NCI-H1105 treated with DMSO at 0.1 percent for 48 hours (cell line): ENCODE data around the gene RPH3AL.
"Not testable (repeated sequence)": the region's sequence is repeated elsewhere in the genome, so short reads cannot be mapped to it uniquely, and the experiment has no call there.

ENCODE experiments used
- DNase-seq: peaks from one replicate; lab custom pipeline; 2025; lab: John Stamatoyannopoulos, UW

Gene RPH3AL

DNA sequence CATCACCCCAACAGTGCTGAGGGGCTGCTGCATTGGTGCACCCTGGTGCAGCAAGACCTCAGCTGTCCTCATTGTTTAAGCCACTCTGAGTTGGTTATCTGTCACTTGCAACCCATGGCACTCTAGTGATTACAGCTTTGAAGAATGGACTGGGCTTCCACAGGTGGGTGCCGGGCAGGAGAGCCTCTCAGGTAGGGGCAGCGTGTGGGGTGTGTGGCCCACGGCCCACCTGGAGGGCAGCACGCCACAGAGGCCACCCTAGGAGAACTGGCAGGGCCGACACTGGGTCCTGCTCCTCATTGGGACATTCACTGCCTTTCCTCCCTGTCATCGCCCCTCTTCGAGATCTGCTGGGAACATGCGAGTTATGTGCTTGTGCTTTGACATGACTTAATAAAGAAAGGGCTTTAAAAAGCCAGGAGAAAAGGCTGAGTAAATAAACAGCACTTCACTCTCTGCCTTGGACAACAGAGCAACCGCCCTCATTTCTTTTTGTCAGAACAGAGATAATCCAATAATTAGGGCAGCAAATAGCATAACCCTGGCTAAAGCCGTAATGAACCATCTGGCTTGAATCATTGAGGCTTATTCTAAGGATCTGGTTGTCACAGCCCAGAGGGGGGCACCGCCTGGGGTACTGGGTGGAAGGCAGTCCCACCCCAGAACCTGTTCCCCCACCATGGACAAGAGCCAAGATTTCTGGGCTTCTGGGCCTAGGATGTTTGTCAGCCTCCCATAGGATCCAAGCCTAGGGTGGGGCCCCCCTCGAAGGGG, 174.1 kb downstream of the RPH3AL start:
- no peak for DNase-seq

DNA sequence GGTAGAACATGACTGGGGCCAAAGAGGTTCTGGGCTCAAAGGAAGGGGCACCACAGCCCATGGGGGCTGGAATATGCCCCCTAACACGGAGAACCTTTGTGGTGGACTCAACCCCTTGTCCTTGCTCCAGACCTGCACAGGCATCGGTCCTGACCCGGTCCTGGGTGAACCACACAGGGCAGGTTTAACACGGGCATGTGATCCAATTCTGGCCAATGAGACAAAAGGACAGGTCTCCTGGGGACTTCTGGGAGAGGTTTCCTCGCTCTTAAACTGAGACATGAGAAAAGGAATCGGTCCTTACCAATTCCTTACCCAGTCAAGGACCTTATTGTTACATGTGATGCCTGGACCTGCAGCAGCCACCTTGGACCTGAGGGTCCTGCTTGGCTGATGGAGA, 174.8 kb downstream of the RPH3AL start:
- DNase-seq = no peak

DNA sequence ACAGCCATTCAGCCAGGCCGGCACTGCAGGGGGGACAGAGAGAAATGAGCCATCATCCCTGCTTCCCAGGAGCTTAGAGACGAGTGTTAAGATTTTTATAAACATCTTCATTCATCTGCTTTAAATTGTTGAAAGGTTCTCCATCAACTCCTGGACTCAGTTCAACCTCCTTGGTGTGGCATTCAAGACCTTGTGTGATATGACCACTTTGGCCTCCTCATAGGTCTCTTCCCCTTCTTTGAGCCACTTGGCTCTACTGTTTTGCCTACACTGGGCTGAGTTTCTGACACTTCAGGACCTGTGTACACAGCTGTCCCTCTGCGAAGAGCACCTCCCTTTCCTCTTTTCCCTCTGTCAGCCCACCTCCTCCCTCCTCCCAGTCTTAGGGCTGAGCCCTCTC, 175.5 kb downstream of the RPH3AL start:
- DNase-seq = no peak

DNA sequence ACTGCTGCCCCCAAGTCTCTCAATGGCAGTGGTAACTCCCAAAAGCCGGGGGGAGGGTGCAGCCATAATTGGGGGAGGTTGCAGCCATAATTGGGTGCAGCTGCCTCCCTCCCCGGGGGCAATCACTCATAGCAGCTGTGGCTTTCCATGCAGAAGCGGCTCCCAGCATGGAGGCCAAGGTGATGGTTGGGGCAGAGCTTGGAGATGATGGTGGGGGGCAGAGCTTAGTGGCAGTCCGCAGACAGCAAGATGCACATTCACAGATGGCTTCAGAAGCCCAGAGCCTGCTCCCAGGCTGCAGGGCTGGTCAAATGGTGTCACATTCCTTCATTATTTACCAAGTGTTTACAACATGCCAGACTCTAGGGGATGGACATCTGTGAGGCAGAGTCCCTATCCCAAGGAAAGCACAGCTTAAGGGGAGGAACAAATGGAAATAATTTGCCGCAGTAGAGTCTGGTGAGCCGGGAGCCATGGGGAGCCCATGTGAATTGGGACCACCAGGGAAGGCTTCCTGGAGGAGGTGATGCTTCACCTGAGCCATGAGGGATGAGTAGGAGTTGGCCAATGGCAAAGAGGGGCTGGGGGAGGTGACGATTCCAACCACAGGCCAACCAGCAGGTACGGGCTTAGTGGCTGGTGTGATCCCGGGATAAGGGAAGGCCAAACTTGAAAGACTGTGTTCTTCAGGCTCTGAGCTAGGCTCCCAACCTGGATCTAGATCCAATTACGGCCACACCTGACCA, 179.3 kb downstream of the RPH3AL start:
- DNase-seq = no peak

DNA sequence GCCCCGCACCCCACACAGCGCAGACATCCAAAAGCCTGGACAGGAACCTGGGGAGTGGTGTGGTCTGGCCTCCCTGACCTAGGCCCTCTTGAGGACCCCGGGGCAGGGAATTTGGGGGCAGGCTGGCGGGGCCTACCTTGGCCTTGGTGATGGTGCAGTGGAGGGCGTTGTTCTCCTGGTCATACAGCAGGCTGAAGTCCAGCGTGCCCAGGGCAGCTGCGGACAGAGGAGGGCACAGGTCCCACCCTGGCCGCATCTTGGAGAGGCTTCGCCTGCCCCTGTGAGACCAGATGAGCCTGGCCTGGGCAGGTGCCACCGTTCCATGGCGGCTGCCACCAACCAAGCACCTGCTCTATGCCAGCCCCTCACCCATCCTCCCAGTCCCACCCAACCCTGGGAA, 180.2 kb downstream of the RPH3AL start:
- no peak for DNase-seq

DNA sequence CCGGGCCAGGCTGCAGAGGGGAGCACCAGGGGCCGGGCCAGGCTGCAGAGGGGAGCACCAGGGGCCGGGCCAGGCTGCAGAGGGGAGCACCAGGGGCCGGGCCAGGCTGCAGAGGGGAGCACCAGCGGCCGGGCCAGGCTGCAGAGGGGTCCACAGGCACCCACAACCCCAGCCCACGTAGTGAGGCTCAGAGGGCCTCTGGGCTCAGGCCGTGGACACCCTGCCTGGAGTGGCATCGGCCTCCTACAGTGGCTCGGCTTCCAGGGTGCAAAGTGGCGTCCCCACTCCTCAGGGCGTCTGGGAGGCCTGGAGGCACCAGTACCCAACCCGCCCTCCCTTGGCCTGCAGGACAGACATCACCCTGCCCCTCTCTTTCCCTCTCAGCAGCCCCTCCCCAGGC, 180.7 kb downstream of the RPH3AL start:
- no peak for DNase-seq

DNA sequence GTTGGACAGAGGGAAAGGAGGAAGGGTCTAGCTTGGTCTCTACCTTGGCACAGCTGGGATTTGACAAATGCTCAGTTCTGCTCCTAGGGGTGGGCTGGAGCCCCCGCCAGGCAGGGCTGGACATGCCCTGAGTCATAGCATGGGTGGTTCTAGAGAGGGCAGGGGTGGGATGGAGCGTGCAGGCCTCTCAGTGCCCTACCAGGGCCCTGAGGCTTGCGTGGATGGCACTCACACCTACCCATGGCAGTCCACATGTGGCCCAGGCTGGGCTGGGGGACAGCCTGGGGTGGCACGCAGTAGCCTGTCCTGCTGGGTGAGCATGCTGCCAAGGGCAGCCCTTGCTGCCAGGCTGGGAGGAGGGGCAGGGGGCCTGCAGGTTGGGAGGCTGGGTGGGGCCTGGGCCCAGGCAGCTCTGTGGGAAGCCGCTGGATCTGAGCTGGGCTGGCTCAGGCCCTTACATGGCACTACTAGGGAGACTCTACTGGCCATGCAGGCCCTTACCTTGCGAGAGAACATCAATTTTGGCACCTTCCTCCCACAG, 182.4 kb downstream of the RPH3AL start:
- DNase-seq = no peak

DNA sequence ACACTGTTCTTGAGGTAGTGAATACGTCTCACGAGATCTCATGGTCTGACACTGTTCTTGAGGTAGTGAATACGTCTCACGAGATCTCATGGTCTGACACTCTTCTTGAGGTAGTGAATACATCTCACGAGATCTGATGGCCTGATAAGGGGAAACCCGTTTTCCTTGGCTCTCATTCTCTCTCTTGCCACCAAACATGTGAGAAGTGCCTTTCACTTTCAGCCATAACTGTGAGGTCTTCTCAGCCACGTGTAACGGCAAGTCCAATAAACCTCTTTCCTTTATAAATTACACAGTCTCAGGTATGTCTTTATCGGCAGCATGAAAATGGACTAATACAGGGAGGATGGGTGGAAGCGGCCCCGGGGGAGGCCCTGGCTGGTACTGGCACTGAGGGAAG, 184.0 kb downstream of the RPH3AL start:
- not testable (repeated sequence) for DNase-seq

DNA sequence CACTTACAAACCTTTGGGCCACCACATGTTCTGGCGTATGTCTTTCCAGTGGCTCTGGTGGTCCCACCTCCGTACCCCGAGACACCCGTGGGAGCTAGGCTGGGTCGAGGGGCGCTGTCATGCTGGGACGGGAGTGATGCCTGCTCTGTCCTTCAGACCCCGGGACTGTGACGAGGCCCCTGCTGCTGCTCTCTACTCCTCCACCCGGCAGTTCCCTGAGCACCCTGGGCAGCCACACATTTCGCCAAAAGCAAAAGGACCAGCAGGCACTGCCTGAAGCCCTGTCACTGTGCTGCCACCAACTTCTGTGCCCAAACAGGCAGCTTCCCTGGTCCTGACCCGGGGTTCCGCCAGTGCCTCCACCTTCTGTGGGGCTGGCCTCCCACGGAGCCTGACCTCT, 186.7 kb downstream of the RPH3AL start:
- DNase-seq = no peak

DNA sequence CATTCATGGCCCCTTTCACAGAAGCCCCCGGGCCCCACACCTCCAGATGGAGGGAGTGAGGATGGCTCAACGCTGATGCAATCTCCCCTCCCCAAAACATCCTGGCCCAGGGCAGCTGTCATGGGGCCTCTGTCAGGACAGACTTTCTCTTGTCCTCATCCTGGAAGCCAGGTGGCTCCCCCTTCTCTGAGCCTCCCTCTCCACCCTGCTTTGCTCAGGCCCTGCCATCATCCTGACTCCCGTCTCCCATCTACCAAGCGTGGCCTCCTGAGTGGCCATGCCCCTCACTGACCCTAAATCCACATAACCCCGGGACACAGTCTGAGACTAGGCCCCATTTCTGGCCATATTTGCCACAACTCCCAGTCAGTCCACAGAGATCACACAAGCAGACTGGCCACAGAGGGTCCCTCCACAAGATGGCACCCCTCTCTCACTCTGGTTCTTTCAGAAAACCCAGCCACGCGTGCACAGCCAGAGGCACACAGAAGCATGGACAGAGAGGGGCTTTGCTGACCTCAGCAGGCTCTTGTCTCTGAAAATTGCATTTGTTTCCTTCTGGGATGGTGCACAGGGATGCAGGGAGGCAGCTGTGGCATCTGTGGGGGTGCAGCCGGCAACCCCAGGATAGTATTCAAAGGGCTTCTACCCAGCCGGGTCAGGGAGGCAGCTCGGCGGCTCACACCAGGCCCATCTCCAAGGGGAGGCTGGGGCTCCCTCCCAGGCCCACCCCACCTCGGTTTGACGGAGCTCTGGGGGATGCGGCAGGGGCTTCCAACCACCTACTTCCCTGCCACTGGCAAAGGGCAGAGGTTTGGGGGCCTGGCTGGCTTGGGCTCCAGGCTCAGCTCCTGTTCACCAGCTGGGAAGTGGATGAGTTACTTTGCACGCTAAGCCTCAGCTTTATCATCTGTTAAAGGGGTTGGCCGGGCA, 188.0 kb downstream of the RPH3AL start:
- DNase-seq = peak; percentile 18

DNA sequence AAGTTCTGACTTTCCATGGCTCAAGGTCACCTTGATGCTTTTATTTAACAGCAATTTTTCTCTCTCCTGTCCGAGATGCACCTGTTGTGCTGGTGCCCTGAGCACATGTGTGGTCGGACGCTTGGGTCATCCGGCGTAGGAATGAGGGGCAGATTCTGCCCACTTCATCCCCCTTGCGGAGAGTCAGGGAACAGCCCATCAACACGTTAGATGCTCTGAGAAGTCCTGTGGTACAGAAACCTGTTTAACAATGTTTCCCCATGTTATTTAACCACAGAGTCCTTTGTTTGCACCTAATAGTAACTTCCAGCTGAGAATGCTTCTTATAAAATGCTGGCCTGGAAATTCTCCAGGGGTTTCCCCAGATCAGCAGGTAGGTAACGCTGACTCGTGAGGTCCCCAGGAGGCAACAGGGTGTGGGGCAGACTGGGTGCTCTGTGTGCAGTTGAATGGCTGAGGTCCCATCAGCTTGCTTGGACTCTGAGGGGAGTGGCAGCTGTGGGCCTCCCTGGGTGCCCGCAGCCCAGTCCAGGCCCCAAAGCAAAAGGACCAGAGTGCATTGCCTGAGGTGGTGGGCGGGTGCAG, 189.0 kb downstream of the RPH3AL start:
- no peak for DNase-seq

DNA sequence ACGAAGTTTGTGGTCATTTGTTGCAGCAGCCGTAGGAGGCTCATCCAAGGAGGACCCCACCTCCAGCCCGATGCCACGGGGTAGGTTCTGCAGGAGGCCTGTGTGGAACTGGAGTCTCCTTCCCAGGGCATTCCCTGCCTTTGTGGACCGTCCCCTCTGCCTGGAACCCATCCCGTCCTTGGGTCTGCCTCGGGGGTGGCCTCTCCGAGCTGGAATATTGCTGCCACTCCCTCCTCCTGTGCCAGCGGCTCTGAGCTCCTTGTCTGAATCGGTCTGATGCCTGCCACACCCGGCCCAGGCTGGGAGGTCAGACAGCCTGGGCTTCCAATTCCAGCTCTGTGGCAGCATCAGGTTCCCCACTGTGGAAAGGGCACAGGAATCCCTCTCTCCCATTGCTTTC, 189.9 kb downstream of the RPH3AL start:
- DNase-seq = no peak
